Coronary artery (tissue), 2 donors: ENCODE data around the gene CAPN10.
A peak's percentile ranks its signal among the peaks of the same experiment; 100 is the strongest.

ENCODE experiments used
- DNase-seq: peaks from one replicate; pipeline ENCODE4 v3.0.0-alpha.2; 2017; ENCODE audit warnings: low spot score
- H3K27ac ChIP-seq, 2 donors: fragments of 200-600 bp; sonication (generic); one replicate each; pipeline ENCODE4 v1.5.1; 2016 to 2019
- H3K4me3 ChIP-seq: fragments of 200-600 bp; sonication (generic); 2 replicates; pipeline ENCODE4 v1.5.1; 2016; ENCODE audit warnings: mild to moderate bottlenecking, moderate library complexity
- CTCF ChIP-seq: fragments of 200-600 bp; sonication (generic); IDR thresholded peaks from one replicate; pipeline ENCODE4 v1.5.1; 2019; ENCODE audit warnings: antibody characterized with exemption

CAPN10 gene

GRCh38 chr2:240577281-240578109, 9.0 kb upstream of the CAPN10 start:
- Histone ChIP-seq H3K4me3 (no peak overlapping the region), H3K27ac (peak overlapping the region in 1 of 2 donors; percentile 43)
- TF ChIP-seq CTCF: no peak
- no peak for DNase-seq

DNA sequence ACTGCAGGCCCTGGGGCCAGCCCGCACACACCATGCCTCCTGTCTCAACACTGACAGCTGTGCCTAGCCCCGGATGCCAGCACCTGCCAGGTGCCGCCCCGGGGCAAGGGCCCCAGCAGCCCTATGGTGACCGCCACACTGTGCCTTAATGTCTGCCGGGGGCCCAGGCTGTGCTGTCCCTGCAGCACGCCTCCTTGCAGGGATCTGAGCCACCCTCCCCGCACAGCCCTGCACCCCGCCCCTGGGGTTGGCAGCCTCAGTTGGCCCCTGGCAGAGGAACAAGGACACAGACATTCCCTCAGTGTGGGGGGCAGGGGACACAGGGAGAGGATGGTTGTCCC, 8.5 kb upstream of the CAPN10 start:
- TF ChIP-seq CTCF: no peak
- Histone ChIP-seq H3K27ac (peak overlapping the region in 1 of 2 donors; percentile 43), H3K4me3 (no peak overlapping the region)
- no peak for DNase-seq

DNA sequence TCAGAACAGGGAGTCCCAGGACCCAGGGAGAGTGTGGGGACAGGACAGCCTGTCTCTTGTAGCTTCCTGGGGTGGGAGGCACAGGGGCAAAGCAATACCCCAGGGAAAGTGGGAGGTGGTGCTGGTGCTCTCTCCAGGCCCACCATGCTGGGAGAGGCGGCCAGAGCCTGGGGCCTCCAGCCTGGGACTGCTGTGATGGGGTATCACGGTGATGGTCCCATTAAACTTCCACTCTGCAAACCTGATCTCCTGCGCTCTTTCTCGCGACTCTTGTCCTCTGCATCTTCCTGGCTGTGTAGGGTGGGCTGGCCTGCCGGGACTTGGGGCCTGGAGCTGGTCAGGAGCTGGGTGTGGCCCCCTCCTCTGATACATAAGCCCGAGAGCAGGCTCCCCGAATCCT, 8.0 kb upstream of the CAPN10 start:
- TF ChIP-seq CTCF: no peak
- no peak for DNase-seq
- peak overlapping the region in 1 of 2 donors; percentile 43 for H3K27ac ChIP-seq
- no peak overlapping the region for H3K4me3 ChIP-seq

GRCh38 chr2:240579071-240579762, 7.3 kb upstream of the CAPN10 start:
- DNase-seq: no peak
- no peak overlapping the region for H3K4me3 ChIP-seq
- no peak for TF ChIP-seq CTCF
- peak overlapping the region; percentile 57 to 78 for H3K27ac ChIP-seq

GRCh38 chr2:240579771-240580614, 6.5 kb upstream of the CAPN10 start:
- Histone ChIP-seq H3K4me3 (no peak overlapping the region), H3K27ac (peak overlapping the region; percentile 57 to 81)
- no peak for TF ChIP-seq CTCF
- DNase-seq: no peak

- Histone ChIP-seq H3K4me3 (no peak overlapping the region), H3K27ac (no peak overlapping the region)
- DNase-seq: no peak
- no peak for TF ChIP-seq CTCF
Observed at GRCh38 chr2:240581811-240582210, 4.7 kb upstream of the CAPN10 start.
